Lung (tissue), 12 donors: Measurements from ENCODE around the gene SPAG9. TPM values are rescaled to one million over a fixed set of nuclear protein-coding genes. Genes with fewer than 3 reads are reported as not detected.

Source experiments
- ATAC-seq: fragments of 200-7000 bp; cut with Tn5 transposase; one replicate; pipeline ENCODE4 v1.9.1; 2020; ENCODE audit warnings: moderate number of reproducible peaks; ENCODE audit not compliant: insufficient read depth, low FRiP score
- DNase-seq, 3 donors: peaks; one replicate each; pipeline ENCODE4 v3.0.0-alpha.2; 2013 to 2017
- H3K27ac ChIP-seq, 2 donors: one replicate each; pipeline ENCODE4 v1.5.1; 2013; ENCODE audit warnings: mild to moderate bottlenecking in 2 of 2, moderate library complexity in 2 of 2, control low read depth in 1 of 2, inconsistent platforms in 1 of 2, low read depth in 1 of 2, low read length in 1 of 2
- H3K27me3 ChIP-seq, 3 donors: one replicate each; pipeline ENCODE4 v1.5.1; 2013; ENCODE audit warnings: low read length in 2 of 3; ENCODE audit not compliant: control insufficient read depth in 3 of 3, insufficient read depth in 3 of 3
- H3K36me3 ChIP-seq, 4 donors: one replicate each; pipeline ENCODE4 v1.5.1; 2013; ENCODE audit warnings: low read length in 4 of 4, mild to moderate bottlenecking in 1 of 4, moderate library complexity in 1 of 4; ENCODE audit not compliant: control insufficient read depth in 4 of 4, insufficient read depth in 4 of 4
- H3K4me1 ChIP-seq, 5 donors: one replicate each; pipeline ENCODE4 v1.5.1; 2013; ENCODE audit warnings: low read length in 5 of 5, mild to moderate bottlenecking in 2 of 5, moderate library complexity in 1 of 5; ENCODE audit not compliant: control insufficient read depth in 5 of 5, insufficient read depth in 5 of 5
- H3K4me3 ChIP-seq: one replicate; pipeline ENCODE4 v1.5.1; 2013; ENCODE audit warnings: mild to moderate bottlenecking, control low read depth, moderate library complexity
- H3K9ac ChIP-seq, 2 donors: one replicate each; pipeline ENCODE4 v1.5.1; 2013; ENCODE audit warnings: low read length in 2 of 2, control low read depth in 1 of 2; ENCODE audit not compliant: insufficient read depth in 1 of 2
- H3K9me3 ChIP-seq, 4 donors: one replicate each; pipeline ENCODE4 v1.5.1; 2013; ENCODE audit warnings: low read length in 3 of 4, mild to moderate bottlenecking in 1 of 4, moderate library complexity in 1 of 4; ENCODE audit not compliant: control insufficient read depth in 4 of 4, insufficient read depth in 3 of 4
- WGBS, 2 donors: extraction: QIAGEN DNeasy Blood & Tissue Kit; methylation state at CpG; one replicate each; pipeline ENCODE4 v1.1.7; 2013; 5-methylcytosine and 5-hydroxymethylcytosine counted together
- polyA plus RNA-seq, 2 donors: library from polyadenylated mRNA; stranded (reverse); fragments of 200-250 nt; gene quantifications; one replicate each; pipeline ENCODE4 v1.2.1, GENCODE V29; 2013
- total RNA-seq, 2 donors: library from RNA; depleted of rRNA in 1 of 2; stranded (reverse); fragments of >200 nt in 1 of 2; gene quantifications; one replicate each; pipeline ENCODE4 v1.2.1, GENCODE V29; 2014 to 2021
- TF ChIP-seq, protein P1 (sequence below): IDR thresholded peaks from 2 replicates; pipeline ENCODE4 v1.5.1; 2012; ENCODE audit warnings: mild to moderate bottlenecking; ENCODE audit errors: control extremely low read depth, extremely low read depth
- donor health status: control.
- donor health status: control.
- donor health status: Bipolar disorder and iron deficiency.
- donor health status: healthy.
- donor health status: DM: yes; HTN: yes; CAD: no.

SPAG9 gene
- total and polyA plus RNA-seq, 4 donors: 37.2 to 174 (median 75.2) TPM

- DNase-seq: peak in 2 of 3 donors; percentile 67 to 77
- WGBS, 2 donors: 77 to 81% methylated on average over 3 of the region's 3 CpGs
- Histone ChIP-seq H3K4me1 (peaks cover 0 to 13% (median 2%) of the 10 kb centered on the region in 5 donors), H3K27ac (no peak overlapping the region), H3K9me3 (no peaks in the 10 kb centered on the region), H3K9ac (peak overlapping the region in 1 of 2 donors; percentile 99), H3K27me3 (no peaks in the 10 kb centered on the region), H3K36me3 (peaks cover 0 to 3% (median 0%) of the 10 kb centered on the region in 4 donors), H3K4me3 (no peak overlapping the region)
- ATAC-seq: no peak
- TF ChIP-seq, protein P1, sequence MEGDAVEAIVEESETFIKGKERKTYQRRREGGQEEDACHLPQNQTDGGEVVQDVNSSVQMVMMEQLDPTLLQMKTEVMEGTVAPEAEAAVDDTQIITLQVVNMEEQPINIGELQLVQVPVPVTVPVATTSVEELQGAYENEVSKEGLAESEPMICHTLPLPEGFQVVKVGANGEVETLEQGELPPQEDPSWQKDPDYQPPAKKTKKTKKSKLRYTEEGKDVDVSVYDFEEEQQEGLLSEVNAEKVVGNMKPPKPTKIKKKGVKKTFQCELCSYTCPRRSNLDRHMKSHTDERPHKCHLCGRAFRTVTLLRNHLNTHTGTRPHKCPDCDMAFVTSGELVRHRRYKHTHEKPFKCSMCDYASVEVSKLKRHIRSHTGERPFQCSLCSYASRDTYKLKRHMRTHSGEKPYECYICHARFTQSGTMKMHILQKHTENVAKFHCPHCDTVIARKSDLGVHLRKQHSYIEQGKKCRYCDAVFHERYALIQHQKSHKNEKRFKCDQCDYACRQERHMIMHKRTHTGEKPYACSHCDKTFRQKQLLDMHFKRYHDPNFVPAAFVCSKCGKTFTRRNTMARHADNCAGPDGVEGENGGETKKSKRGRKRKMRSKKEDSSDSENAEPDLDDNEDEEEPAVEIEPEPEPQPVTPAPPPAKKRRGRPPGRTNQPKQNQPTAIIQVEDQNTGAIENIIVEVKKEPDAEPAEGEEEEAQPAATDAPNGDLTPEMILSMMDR: no peak
Observed at GRCh38 chr17:51046046-51046445, 74.6 kb downstream of the SPAG9 start.

- Histone ChIP-seq H3K27ac (no peak overlapping the region), H3K36me3 (peaks cover 0 to 3% (median 0%) of the 10 kb centered on the region in 4 donors), H3K9ac (peak overlapping the region in 1 of 2 donors; percentile 99), H3K4me1 (peaks cover 0 to 13% (median 2%) of the 10 kb centered on the region in 5 donors), H3K9me3 (no peaks in the 10 kb centered on the region), H3K27me3 (no peaks in the 10 kb centered on the region), H3K4me3 (no peak overlapping the region)
- WGBS, 2 donors: 63 to 66% methylated on average over 1 of the region's 1 CpG
- DNase-seq (peak in 2 of 3 donors; percentile 73), ATAC-seq (no peak)
- TF ChIP-seq, protein P1: no peak
Observed at GRCh38 chr17:51045621-51046020, 75.0 kb downstream of the SPAG9 start.

DNA sequence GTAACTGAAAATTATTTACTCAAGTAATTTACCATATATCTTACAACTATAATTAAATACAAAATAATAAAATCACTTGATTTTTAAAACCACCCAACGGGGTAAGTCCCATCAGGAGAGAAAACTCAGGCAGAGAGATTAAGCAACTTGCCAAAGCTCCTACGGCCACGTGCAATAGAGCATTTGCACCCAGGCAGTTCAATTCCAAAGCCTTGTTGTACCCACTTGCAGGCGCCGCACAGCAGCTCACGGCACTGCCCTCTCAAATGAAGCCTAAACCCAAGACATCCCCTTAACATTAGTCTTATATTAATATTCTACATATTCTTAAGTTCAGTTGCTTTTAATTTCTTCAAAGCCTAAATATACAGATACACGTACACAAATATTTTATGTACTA lies 75.7 kb downstream of the SPAG9 start:
- Histone ChIP-seq H3K27me3 (no peaks in the 10 kb centered on the region), H3K9ac (peak overlapping the region in 1 of 2 donors; percentile 99), H3K36me3 (peaks cover 0 to 3% (median 1%) of the 10 kb centered on the region in 4 donors), H3K27ac (no peak overlapping the region), H3K4me3 (no peak overlapping the region), H3K9me3 (no peaks in the 10 kb centered on the region), H3K4me1 (peaks cover 0 to 13% (median 2%) of the 10 kb centered on the region in 5 donors)
- WGBS, 2 donors: 89 to 90% methylated on average over 7 of the region's 7 CpGs
- TF ChIP-seq, protein P1: no peak
- DNase-seq (peak; percentile 28 to 57 (median 56)), ATAC-seq (no peak)

GRCh38 chr17:51036084-51036483 lies 84.6 kb downstream of the SPAG9 start:
- H3K9ac ChIP-seq: no peak overlapping the region
- no peak overlapping the region for H3K4me3 ChIP-seq
- H3K36me3 ChIP-seq: peaks cover 6 to 9% (median 7%) of the 10 kb centered on the region in 4 donors
- H3K9me3 ChIP-seq: no peaks in the 10 kb centered on the region
- no peak overlapping the region for H3K27ac ChIP-seq
- no peak for DNase-seq
- ATAC-seq: no peak
- peaks cover 0 to 7% (median 4%) of the 10 kb centered on the region in 5 donors for H3K4me1 ChIP-seq
- TF ChIP-seq, protein P1: no peak
- WGBS, 2 donors: 76 to 85% methylated on average over 3 of the region's 3 CpGs
- H3K27me3 ChIP-seq: no peaks in the 10 kb centered on the region
